Measurements from ENCODE around the gene SMDT1.

- TF ChIP-seq CTCF (IDR thresholded peaks at IDR 0.05; ENCODE audit: extremely low read depth in 1 of 2, insufficient read depth in 1 of 2, low read depth in 1 of 2, low read length in 2 of 2) (no peak), POLR2AphosphoS5 (IDR thresholded peaks at IDR 0.05; ENCODE audit: insufficient read depth, low read depth, low read length) (no peak), POLR2A (IDR thresholded peaks at IDR 0.05; ENCODE audit: low read depth, low read length) (no peak), MAX (IDR thresholded peaks at IDR 0.05; ENCODE audit: insufficient read depth, insufficient read length) (no peak), EZH2 (IDR thresholded peaks at IDR 0.05; ENCODE audit: borderline replicate concordance, low read depth, low read length, severe bottlenecking) (no peak), JUN (IDR thresholded peaks at IDR 0.05; ENCODE audit: borderline replicate concordance, insufficient read depth, insufficient read length, low read depth) (no peak), GATA2 (IDR thresholded peaks at IDR 0.05; ENCODE audit: insufficient read depth, insufficient read length, low read depth, low read length) (no peak), MYC (IDR thresholded peaks at IDR 0.05; ENCODE audit: low read depth, low read length) (no peak), FOS (IDR thresholded peaks at IDR 0.05; ENCODE audit: borderline replicate concordance, insufficient read depth, low read length) (no peak)
Observed at GRCh38 chr22:42060489-42060888, 19.0 kb upstream of the SMDT1 start.
